Measurements from ENCODE around the gene ANXA6.

GRCh38 chr5:151148583-151148982 lies 9.0 kb downstream of the ANXA6 start:
- TF ChIP-seq POLR2A (IDR thresholded peaks at IDR 0.05; ENCODE audit: low read length) (no peak), GATA1 (IDR thresholded peaks at IDR 0.05; ENCODE audit: low read depth, low read length) (no peak)
